Endodermal cell (in vitro differentiated cells): ENCODE data around the gene IFIT1. TPM values are rescaled to one million over a fixed set of nuclear protein-coding genes. Genes with fewer than 3 reads are reported as not detected.

Experiments
- DNase-seq: peaks from one replicate; pipeline ENCODE4 v3.0.0-alpha.2; 2017
- H3K27ac ChIP-seq: 2 replicates; pipeline ENCODE4 v1.5.1; 2013; ENCODE audit warnings: mild to moderate bottlenecking, low read depth, low read length, moderate library complexity
- H3K27me3 ChIP-seq: 2 replicates; pipeline ENCODE4 v1.6.1; 2013; ENCODE audit warnings: mild to moderate bottlenecking, low read length, moderate library complexity; ENCODE audit not compliant: insufficient read depth, control insufficient read depth, poor library complexity, severe bottlenecking
- H3K36me3 ChIP-seq: 2 replicates; pipeline ENCODE4 v1.7.0; 2013; ENCODE audit warnings: mild to moderate bottlenecking, low read length, moderate library complexity; ENCODE audit not compliant: control insufficient read depth, insufficient read depth
- H3K4me1 ChIP-seq: one replicate; pipeline ENCODE4 v1.7.0; 2013; ENCODE audit warnings: low read length; ENCODE audit not compliant: control insufficient read depth, insufficient read depth
- H3K4me3 ChIP-seq: 2 replicates; pipeline ENCODE4 v1.5.1; 2013; ENCODE audit warnings: mild to moderate bottlenecking, low read length, moderate library complexity
- H3K9ac ChIP-seq: 2 replicates; pipeline ENCODE4 v1.6.1; 2013; ENCODE audit warnings: mild to moderate bottlenecking, low read length, moderate library complexity; ENCODE audit not compliant: poor library complexity, severe bottlenecking; ENCODE audit errors: extremely low read depth
- H3K9me3 ChIP-seq: 2 replicates; pipeline ENCODE4 v1.6.1; 2013; ENCODE audit warnings: mild to moderate bottlenecking, low read length, moderate library complexity; ENCODE audit not compliant: control insufficient read depth
- H3K27ac Mint-ChIP-seq: 2 replicates; pipeline ENCODE4 v1.8.0; 2020; ENCODE audit warnings: mixed read lengths
- H3K27me3 Mint-ChIP-seq: 2 replicates; pipeline ENCODE4 v1.8.0; 2021; ENCODE audit warnings: mild to moderate bottlenecking, mixed read lengths; ENCODE audit not compliant: insufficient read depth
- H3K36me3 Mint-ChIP-seq: 2 replicates; pipeline ENCODE4 v1.8.0; 2020; ENCODE audit warnings: low read depth, mixed read lengths
- H3K4me1 Mint-ChIP-seq: 2 replicates; pipeline ENCODE4 v1.8.0; 2020; ENCODE audit warnings: mixed read lengths
- H3K4me3 Mint-ChIP-seq: 2 replicates; pipeline ENCODE4 v1.8.0; 2020; ENCODE audit warnings: mild to moderate bottlenecking, moderate library complexity, mixed read lengths
- H3K9me3 Mint-ChIP-seq: 2 replicates; pipeline ENCODE4 v1.8.0; 2020; ENCODE audit warnings: mild to moderate bottlenecking, mixed read lengths
- CTCF ChIP-seq: fragments of 200-600 bp; sonication (generic); conservative IDR thresholded peaks from 2 replicates; pipeline ENCODE4 v1.5.0; 2021; ENCODE audit warnings: antibody characterized with exemption, mild to moderate bottlenecking
- WGBS, 2 experiments: methylation state at CpG; one replicate each; pipeline versions ENCODE4 v1.1.5 to v1.1.7; 2013; ENCODE audit warnings: missing lambda C conversion rate in 2 of 2, mixed read lengths in 1 of 2; ENCODE audit not compliant: insufficient coverage in 1 of 2, insufficient read length in 1 of 2; 5-methylcytosine and 5-hydroxymethylcytosine counted together
- total RNA-seq, 2 donors: library from RNA; stranded (reverse); fragmentation: NEBNext Ultra II Directional in 1 of 2; extraction: Animal tissue kit (Norgen Biotek cat#: 25700) in 1 of 2; gene quantifications; 2 replicates in 1 of 2; 3 replicates in 1 of 2; pipeline ENCODE4 v1.2.1, GENCODE V29; 2021

IFIT1 gene
- total RNA-seq, 2 donors from 2014 or later: 0.59 TPM; not detected in 1

GRCh38 chr10:89367529-89367928 is 24.9 kb upstream of the IFIT1 start:
- Mint-ChIP-seq H3K36me3 (no peaks in the 10 kb centered on the region), H3K4me1 (peaks cover 25% of the 10 kb centered on the region), H3K4me3 (no peak overlapping the region), H3K27ac (peak overlapping the region; percentile 89), H3K27me3 (no peaks in the 10 kb centered on the region), H3K9me3 (peaks cover 10% of the 10 kb centered on the region)
- peak; percentile 60 for DNase-seq
- 74 to 86% methylated on average over 3 to 4 of the region's 4 CpGs for WGBS, 2 experiments
- Histone ChIP-seq H3K36me3 (no peaks in the 10 kb centered on the region), H3K4me1 (peaks cover 8% of the 10 kb centered on the region), H3K4me3 (no peak overlapping the region), H3K9me3 (no peaks in the 10 kb centered on the region), H3K9ac (peak overlapping the region; percentile 8), H3K27me3 (no peaks in the 10 kb centered on the region), H3K27ac (no peak overlapping the region)
- TF ChIP-seq CTCF: no peak

- no peaks in the 10 kb centered on the region for H3K27me3 ChIP-seq
- H3K36me3 ChIP-seq: no peaks in the 10 kb centered on the region
- H3K9ac ChIP-seq: peak overlapping the region; percentile 8
- no peaks in the 10 kb centered on the region for H3K36me3 Mint-ChIP-seq
- H3K4me3 Mint-ChIP-seq: no peak overlapping the region
- 86% methylated on average over 1 of the region's 1 CpG; no CpG with 5 or more reads in 1 of the 2 experiments for WGBS, 2 experiments
- no peak overlapping the region for H3K27ac ChIP-seq
- H3K4me1 Mint-ChIP-seq: peaks cover 25% of the 10 kb centered on the region
- peak overlapping the region; percentile 89 for H3K27ac Mint-ChIP-seq
- H3K9me3 ChIP-seq: no peaks in the 10 kb centered on the region
- no peak for DNase-seq
- H3K9me3 Mint-ChIP-seq: peaks cover 10% of the 10 kb centered on the region
- H3K27me3 Mint-ChIP-seq: no peaks in the 10 kb centered on the region
- H3K4me3 ChIP-seq: no peak overlapping the region
- H3K4me1 ChIP-seq: peaks cover 8% of the 10 kb centered on the region
- TF ChIP-seq CTCF: no peak
These were observed 24.3 kb upstream of the IFIT1 start for GRCh38 chr10:89368129-89368528.

- H3K27ac Mint-ChIP-seq: peak overlapping the region; percentile 44
- Histone ChIP-seq H3K27ac (no peak overlapping the region), H3K36me3 (no peaks in the 10 kb centered on the region), H3K4me1 (peaks cover 8% of the 10 kb centered on the region), H3K27me3 (no peaks in the 10 kb centered on the region), H3K9ac (no peak overlapping the region), H3K4me3 (no peak overlapping the region), H3K9me3 (no peaks in the 10 kb centered on the region)
- peak; percentile 85 for TF ChIP-seq CTCF
- DNase-seq: peak; percentile 48
- no peaks in the 10 kb centered on the region for H3K36me3 Mint-ChIP-seq
- H3K27me3 Mint-ChIP-seq: no peaks in the 10 kb centered on the region
- H3K4me1 Mint-ChIP-seq: peaks cover 29% of the 10 kb centered on the region
- peaks cover 10% of the 10 kb centered on the region for H3K9me3 Mint-ChIP-seq
- WGBS, 2 experiments: 85 to 87% methylated on average over 2 to 4 of the region's 5 CpGs
- H3K4me3 Mint-ChIP-seq: no peak overlapping the region
These were observed 23.0 kb upstream of the IFIT1 start for GRCh38 chr10:89369156-89370105.
